Keratinocyte (primary cell): ENCODE measurements around the gene HIRA. TPM values are rescaled to one million over a fixed set of nuclear protein-coding genes. Genes with fewer than 3 reads are reported as not detected.

Source experiments
- DNase-seq: peaks from one replicate; pipeline ENCODE4 v3.0.0-alpha.2; 2011; ENCODE audit warnings: low read depth, missing footprints, low spot score
- FAIRE-seq: peaks from 2 replicates; lab custom pipeline; 2011; peaks lifted over from hg19 to GRCh38; lab: Jason Lieb, UNC
- H2AFZ ChIP-seq: 2 replicates; pipeline ENCODE4 v1.6.0; 2012; ENCODE audit warnings: low read length, control low read depth, inconsistent platforms; ENCODE audit not compliant: control insufficient read depth
- H3K27ac ChIP-seq: 2 replicates; pipeline ENCODE4 v1.5.1; 2011; ENCODE audit warnings: low read length; ENCODE audit not compliant: control insufficient read depth, insufficient read depth
- H3K27me3 ChIP-seq: 3 replicates; pipeline ENCODE4 v1.6.0; 2011; ENCODE audit warnings: low read length; ENCODE audit not compliant: control insufficient read depth, insufficient read depth; ENCODE audit errors: extremely low read depth
- H3K36me3 ChIP-seq, 2 experiments: 2 replicates in 1 of 2; 3 replicates in 1 of 2; pipeline ENCODE4 v1.5.1; 2011; ENCODE audit warnings: low read length in 2 of 2, mild to moderate bottlenecking in 1 of 2; ENCODE audit not compliant: control insufficient read depth in 2 of 2, insufficient read depth in 2 of 2; ENCODE audit errors: extremely low read depth in 1 of 2
- H3K4me1 ChIP-seq: 3 replicates; pipeline ENCODE4 v1.5.1; 2011; ENCODE audit warnings: low read length; ENCODE audit not compliant: control insufficient read depth, insufficient read depth; ENCODE audit errors: extremely low read depth
- H3K4me2 ChIP-seq: 3 replicates; pipeline ENCODE4 v1.6.0; 2011; ENCODE audit warnings: low read depth, low read length; ENCODE audit not compliant: control insufficient read depth, insufficient read depth; ENCODE audit errors: extremely low read depth
- H3K4me3 ChIP-seq, 3 experiments: fragments of 200-600 bp in 1 of 3; sonication (generic) in 1 of 3; 2 replicates in 2 of 3; 3 replicates in 1 of 3; pipeline ENCODE4 v1.5.1; 2011 to 2016; ENCODE audit warnings: low read length in 3 of 3, mild to moderate bottlenecking in 3 of 3, control low read depth in 2 of 3, inconsistent platforms in 1 of 3, low read depth in 1 of 3, mixed read lengths in 1 of 3, mixed run types in 1 of 3, moderate library complexity in 1 of 3; ENCODE audit not compliant: control insufficient read depth in 2 of 3, insufficient read depth in 2 of 3; ENCODE audit errors: extremely low read depth in 1 of 3
- H3K79me2 ChIP-seq: 2 replicates; pipeline ENCODE4 v1.6.0; 2012; ENCODE audit warnings: low read length; ENCODE audit not compliant: control insufficient read depth, insufficient read depth
- H3K9ac ChIP-seq: 3 replicates; pipeline ENCODE4 v1.6.0; 2011; ENCODE audit warnings: low read length; ENCODE audit not compliant: control insufficient read depth, insufficient read depth; ENCODE audit errors: extremely low read depth
- H3K9me1 ChIP-seq: 3 replicates; pipeline ENCODE4 v1.6.0; 2011; ENCODE audit warnings: low read length; ENCODE audit not compliant: control insufficient read depth, insufficient read depth; ENCODE audit errors: extremely low read depth
- H3K9me3 ChIP-seq: 2 replicates; pipeline ENCODE4 v1.5.1; 2012; ENCODE audit warnings: low read depth, low read length; ENCODE audit not compliant: control insufficient read depth
- H4K20me1 ChIP-seq: 3 replicates; pipeline ENCODE4 v1.6.0; 2011; ENCODE audit warnings: low read length; ENCODE audit not compliant: control insufficient read depth, insufficient read depth; ENCODE audit errors: extremely low read depth
- CTCF ChIP-seq, 3 experiments: IDR thresholded peaks in 1 of 3; conservative IDR thresholded peaks in 1 of 3; optimal IDR thresholded peaks in 1 of 3; 2 replicates in 2 of 3; 3 replicates in 1 of 3; pipeline versions ENCODE3 to v1.5.1; 2011; ENCODE audit warnings: low read length in 3 of 3, mild to moderate bottlenecking in 3 of 3, moderate library complexity in 2 of 3, control low read depth in 1 of 3, inconsistent platforms in 1 of 3; ENCODE audit not compliant: insufficient read depth in 2 of 3; ENCODE audit errors: extremely low read depth in 1 of 3
- EZH2 ChIP-seq: IDR thresholded peaks from one replicate; pipeline ENCODE4 v1.6.1; 2012; ENCODE audit warnings: inconsistent platforms, mild to moderate bottlenecking, low read length, moderate library complexity
- dilution Hi-C: fragments of 300-500 bp; cut with MboI; formaldehyde crosslinking; loops from one replicate; pipeline ENCODE4 v1.7.0; 2020; ENCODE audit warnings: low sequenced_read_pairs; ENCODE audit not compliant: extremely low pct_ligation_motif_present
- polyA plus RNA-seq, 5 experiments: library from polyadenylated mRNA; depleted of rRNA in 3 of 5; stranded (reverse) in 3 of 5; stranded (forward) in 1 of 5; unstranded in 1 of 5; fragments of >200 nt; gene quantifications; 1 replicate in 1 of 5; 2 replicates in 3 of 5; 3 replicates in 1 of 5; pipeline versions ENCODE4 v1.2.1 to v1.2.3, GENCODE V29; 2011 to 2012; ENCODE audit warnings: missing spikeins in 2 of 5, low read depth in 1 of 5, low replicate concordance in 1 of 5

HIRA gene
- polyA plus RNA-seq, 1 donor (not counting 4 experiments of a cell fraction or from before 2014, with no cell fraction given), result 16.7 TPM

GRCh38 chr22:19422440-19423301, 8.9 kb downstream of the HIRA start:
- peaks cover 97% of the 10 kb centered on the region for H3K79me2 ChIP-seq
- dilution Hi-C loops, result no loop called here
- no peak for FAIRE-seq
- H3K27me3 ChIP-seq, result no peaks in the 10 kb centered on the region
- H3K9ac ChIP-seq, result no peak overlapping the region
- H3K4me1 ChIP-seq, result peaks cover 10% of the 10 kb centered on the region
- H3K9me1 ChIP-seq, result peaks cover 7% of the 10 kb centered on the region
- TF ChIP-seq EZH2 (no peak), CTCF (optimal IDR thresholded peaks at IDR 0.05 in 1 of 3, IDR thresholded peaks at IDR 0.05 in 1 of 3, conservative IDR thresholded peaks at IDR 0.05 in 1 of 3; ENCODE audit: extremely low read depth in 1 of 3, insufficient read depth in 2 of 3, low read length in 3 of 3) (no peak)
- no peak overlapping the region for H3K27ac ChIP-seq
- no peak for DNase-seq
- H3K4me3 ChIP-seq, result no peak overlapping the region
- peaks cover 2 to 14% of the 10 kb centered on the region in 2 experiments for H3K36me3 ChIP-seq
- H2AFZ ChIP-seq, result no peak overlapping the region
- peaks cover 55% of the 10 kb centered on the region for H4K20me1 ChIP-seq
- no peak overlapping the region for H3K4me2 ChIP-seq
- no peaks in the 10 kb centered on the region for H3K9me3 ChIP-seq

- H3K4me3 ChIP-seq, result no peak overlapping the region
- H3K9ac ChIP-seq, result no peak overlapping the region
- DNase-seq (no peak), FAIRE-seq (no peak)
- no peak overlapping the region for H3K4me2 ChIP-seq
- no peak overlapping the region for H3K27ac ChIP-seq
- peaks cover 10% of the 10 kb centered on the region for H3K4me1 ChIP-seq
- no peaks in the 10 kb centered on the region for H3K9me3 ChIP-seq
- peaks cover 96% of the 10 kb centered on the region for H3K79me2 ChIP-seq
- TF ChIP-seq EZH2 (no peak), CTCF (optimal IDR thresholded peaks at IDR 0.05 in 1 of 3, IDR thresholded peaks at IDR 0.05 in 1 of 3, conservative IDR thresholded peaks at IDR 0.05 in 1 of 3; ENCODE audit: extremely low read depth in 1 of 3, insufficient read depth in 2 of 3, low read length in 3 of 3) (no peak)
- H3K9me1 ChIP-seq, result peaks cover 7% of the 10 kb centered on the region
- H2AFZ ChIP-seq, result no peak overlapping the region
- dilution Hi-C loops, result no loop called here
- H3K36me3 ChIP-seq, result peaks cover under 1 to 7% of the 10 kb centered on the region in 2 experiments
- peaks cover 43% of the 10 kb centered on the region for H4K20me1 ChIP-seq
- no peaks in the 10 kb centered on the region for H3K27me3 ChIP-seq
These were observed 11.2 kb downstream of the HIRA start for GRCh38 chr22:19420321-19420720.
